NB4 (cell line): ENCODE data around the gene MGME1.

Experiments
- DNase-seq: peaks from one replicate; pipeline ENCODE4 v3.0.0; 2010; ENCODE audit warnings: low read depth
- H3K4me3 ChIP-seq: one replicate; pipeline ENCODE4 v1.5.1; 2011; ENCODE audit warnings: mild to moderate bottlenecking, low read depth, low read length, moderate library complexity
- CTCF ChIP-seq: IDR thresholded peaks from one replicate; pipeline ENCODE4 v1.5.1; 2012; ENCODE audit warnings: low read depth, low read length
- MAX ChIP-seq: IDR thresholded peaks from 2 replicates; pipeline ENCODE4 v1.6.1; 2011; ENCODE audit warnings: low read depth, low read length
- MYC ChIP-seq: IDR thresholded peaks from 2 replicates; pipeline ENCODE4 v1.6.1; 2011; ENCODE audit warnings: low read depth, low read length
- POLR2A ChIP-seq: IDR thresholded peaks from 2 replicates; pipeline ENCODE4 v1.6.1; 2011; ENCODE audit warnings: mild to moderate bottlenecking; ENCODE audit not compliant: insufficient read length; ENCODE audit errors: extremely low read depth

MGME1 gene

GRCh38 chr20:18005990-18006364 lies 37.2 kb downstream of the MGME1 start:
- H3K4me3 ChIP-seq: no peak overlapping the region
- no peak for DNase-seq
- TF ChIP-seq POLR2A (no peak), MYC (no peak), MAX (no peak), CTCF (no peak)

GRCh38 chr20:18006684-18007083 lies 37.9 kb downstream of the MGME1 start:
- H3K4me3 ChIP-seq: no peak overlapping the region
- TF ChIP-seq MYC (no peak), MAX (no peak), POLR2A (no peak), CTCF (no peak)

GRCh38 chr20:18007534-18008292 lies 38.9 kb downstream of the MGME1 start:
- TF ChIP-seq POLR2A: no peak
- no peak for TF ChIP-seq CTCF
- TF ChIP-seq MAX: no peak
- TF ChIP-seq MYC: no peak
- DNase-seq: no peak
- no peak overlapping the region for H3K4me3 ChIP-seq

More at GRCh38 chr20:18006684-18007083, 37.9 kb downstream of the MGME1 start:
- DNase-seq: no peak

GRCh38 chr20:18009116-18009515 lies 40.3 kb downstream of the MGME1 start:
- no peak for TF ChIP-seq MAX
- TF ChIP-seq MYC: no peak
- no peak for DNase-seq
- no peak overlapping the region for H3K4me3 ChIP-seq

- TF ChIP-seq MAX (no peak), CTCF (no peak), MYC (no peak), POLR2A (no peak)
- DNase-seq: no peak
- H3K4me3 ChIP-seq: no peak overlapping the region
Observed at GRCh38 chr20:18011482-18011881, 42.7 kb downstream of the MGME1 start.

- no peak for DNase-seq
- TF ChIP-seq MYC (no peak), MAX (no peak)
- H3K4me3 ChIP-seq: no peak overlapping the region
Observed at GRCh38 chr20:18011951-18012645, 43.3 kb downstream of the MGME1 start.
